Measurements from ENCODE around the gene PANK4. TPM values are rescaled to one million over a fixed set of nuclear protein-coding genes. Genes with fewer than 3 reads are reported as not detected.
A peak's percentile ranks its signal among the peaks of the same experiment; 100 is the strongest.

The PANK4 gene
- total and polyA plus RNA-seq, 9 of the 15 experiments (the other 6 are each of a cell fraction or from before 2014, with no cell fraction given), result 0.93 to 55.6 (median 31.5) TPM

GRCh38 chr1:2518528-2518927, 7.9 kb downstream of the PANK4 start:
- H2AFZ ChIP-seq (ENCODE audit: low read depth, low read length), result no peak overlapping the region
- DNase-seq (ENCODE audit: extremely low read depth in 1 of 4, low spot score in 3 of 4) (no peak), FAIRE-seq (no peak), ATAC-seq (no peak)
- ChIA-PET POLR2A (interaction anchor here (0.7 to 1.3 kb wide), 2 partner anchors 11 to 29 kb away, joined by 3 to 4 read pairs; no protein-coding TSS in a partner anchor), CTCF (ENCODE audit: low intra/inter-chr PET ratio) (no interaction called here)
- no peak overlapping the region for H3K4me2 ChIP-seq (ENCODE audit: insufficient read depth, low read length)
- intact Hi-C loops (cut with micrococcal nuclease) (no loop called here), in situ Hi-C loops (cut with MboI) (no loop called here)
- H3K27me3 ChIP-seq (ENCODE audit: control insufficient read depth in 2 of 2, insufficient read depth in 2 of 2, low read length in 2 of 2), result no peaks in the 10 kb centered on the region
- peaks cover 98% of the 10 kb centered on the region for H3K36me3 ChIP-seq (ENCODE audit: control insufficient read depth, insufficient read depth, low read length)
- no TSS peak for BruUV-seq (replicated peaks)
- WGBS (ENCODE audit: insufficient coverage, low coverage, missing lambda C conversion rate), result 94% methylated on average over 24 of the region's 26 CpGs
- no peak overlapping the region for H3K9ac ChIP-seq (ENCODE audit: insufficient read depth in 1 of 2, low read depth in 2 of 2, low read length in 2 of 2)
- H3K9me3 ChIP-seq (replicated peaks; ENCODE audit: control insufficient read depth, insufficient read depth, low read depth, low read length), result no peaks in the 10 kb centered on the region
- peaks cover 15% of the 10 kb centered on the region; the same call in 1 of the 2 replicates for H4K20me1 ChIP-seq (replicated peaks; ENCODE audit: control insufficient read depth, insufficient read depth, low read length)
- H3K4me3 ChIP-seq, result no peak overlapping the region
- peaks cover under 1 to 28% of the 10 kb centered on the region in 2 experiments; a peak in 3 of 5 replicates for H3K4me1 ChIP-seq (replicated peaks in 1 of 2; ENCODE audit: control insufficient read depth in 2 of 2, insufficient read depth in 2 of 2, low read length in 2 of 2)
- H3K79me2 ChIP-seq (ENCODE audit: control insufficient read depth, insufficient read depth, low read length), result peaks cover 21% of the 10 kb centered on the region
- peaks cover 8% of the 10 kb centered on the region for H3K9me1 ChIP-seq (ENCODE audit: control insufficient read depth, insufficient read depth, low read length)
- TF ChIP-seq RBM22 (IDR thresholded peaks at IDR 0.05; ENCODE audit: low read depth, low read length, poor library complexity, severe bottlenecking) (peak; percentile 4), ZNF395 (CRISPR knock-in tag; IDR thresholded peaks at IDR 0.05) (no peak), POLR2G (IDR thresholded peaks at IDR 0.05; ENCODE audit: low read depth, low read length) (peak; percentile 56), RBFOX2 (IDR thresholded peaks at IDR 0.05; ENCODE audit: low read depth, low read length) (peak; percentile 57)
- TF ChIP-seq, protein P1, sequence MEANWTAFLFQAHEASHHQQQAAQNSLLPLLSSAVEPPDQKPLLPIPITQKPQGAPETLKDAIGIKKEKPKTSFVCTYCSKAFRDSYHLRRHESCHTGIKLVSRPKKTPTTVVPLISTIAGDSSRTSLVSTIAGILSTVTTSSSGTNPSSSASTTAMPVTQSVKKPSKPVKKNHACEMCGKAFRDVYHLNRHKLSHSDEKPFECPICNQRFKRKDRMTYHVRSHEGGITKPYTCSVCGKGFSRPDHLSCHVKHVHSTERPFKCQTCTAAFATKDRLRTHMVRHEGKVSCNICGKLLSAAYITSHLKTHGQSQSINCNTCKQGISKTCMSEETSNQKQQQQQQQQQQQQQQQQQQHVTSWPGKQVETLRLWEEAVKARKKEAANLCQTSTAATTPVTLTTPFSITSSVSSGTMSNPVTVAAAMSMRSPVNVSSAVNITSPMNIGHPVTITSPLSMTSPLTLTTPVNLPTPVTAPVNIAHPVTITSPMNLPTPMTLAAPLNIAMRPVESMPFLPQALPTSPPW (CRISPR knock-in tag; IDR thresholded peaks at IDR 0.05), result no peak
- no peak overlapping the region for H3K27ac ChIP-seq (ENCODE audit: extremely low read depth, low read depth, low read length)
